Retinal pigment epithelial cell (primary cell): ENCODE measurements around the gene FXYD5.

Experiments used
- DNase-seq: peaks from one replicate; pipeline ENCODE4 v3.0.0-alpha.2; 2010; ENCODE audit warnings: low read depth
- H3K4me3 ChIP-seq: 2 replicates; pipeline ENCODE4 v1.5.1; 2011; ENCODE audit warnings: mild to moderate bottlenecking, low read length, control low read depth, moderate library complexity
- CTCF ChIP-seq: conservative IDR thresholded peaks from 2 replicates; pipeline ENCODE4 v1.5.1; 2011; ENCODE audit warnings: low read depth, low read length, control low read depth, inconsistent platforms

Gene FXYD5

GRCh38 chr19:35207391-35207871 lies 52.9 kb downstream of the FXYD5 start:
- no peak overlapping the region for H3K4me3 ChIP-seq
- no peak for TF ChIP-seq CTCF
- DNase-seq: no peak

- no peak for TF ChIP-seq CTCF
- no peak for DNase-seq
- H3K4me3 ChIP-seq: no peak overlapping the region
These were observed 53.6 kb downstream of the FXYD5 start for GRCh38 chr19:35208121-35208520.

GRCh38 chr19:35209646-35210045 lies 55.1 kb downstream of the FXYD5 start:
- no peak overlapping the region for H3K4me3 ChIP-seq
- no peak for TF ChIP-seq CTCF
- DNase-seq: no peak

GRCh38 chr19:35211545-35212230 lies 57.2 kb downstream of the FXYD5 start:
- TF ChIP-seq CTCF: no peak
- H3K4me3 ChIP-seq: no peak overlapping the region
- no peak for DNase-seq

- no peak overlapping the region for H3K4me3 ChIP-seq
- no peak for TF ChIP-seq CTCF
- DNase-seq: no peak
These were observed 57.7 kb downstream of the FXYD5 start for GRCh38 chr19:35212241-35212640.

- no peak for TF ChIP-seq CTCF
- H3K4me3 ChIP-seq: no peak overlapping the region
- peak; percentile 90 for DNase-seq
These were observed 59.4 kb downstream of the FXYD5 start for GRCh38 chr19:35213663-35214632.
